ENCODE measurements around the gene MRPL10.

The MRPL10 gene

DNA sequence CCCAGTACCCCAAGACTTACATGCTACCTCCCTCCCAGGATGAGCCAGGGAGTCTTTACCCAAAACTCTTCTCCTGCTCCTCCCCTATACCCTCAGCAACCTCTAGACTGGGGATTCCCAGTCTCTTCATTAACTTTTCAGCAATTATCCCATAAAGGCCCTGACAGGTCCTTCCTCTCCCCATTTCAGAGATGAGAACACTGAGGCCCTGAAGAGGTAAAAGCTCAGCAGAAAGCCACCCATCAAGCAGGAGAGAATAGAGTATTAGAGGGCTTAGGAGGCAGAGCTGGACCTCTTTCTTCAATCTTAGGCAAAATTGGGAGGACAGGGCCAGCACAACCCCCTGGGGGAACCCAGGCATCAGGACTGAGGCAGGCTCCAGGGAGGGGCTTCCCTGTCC, 25.5 kb upstream of the MRPL10 start:
- Histone ChIP-seq H3K4me1 (ENCODE audit: control insufficient read depth, insufficient read depth, low read length) (peaks cover 40% of the 10 kb centered on the region), H3K9me3 (ENCODE audit: control insufficient read depth, insufficient read depth, low read depth, low read length) (no peaks in the 10 kb centered on the region), H3K9ac (ENCODE audit: low read length) (no peak overlapping the region), H3K27ac (ENCODE audit: low read depth, low read length) (no peak overlapping the region), H3K36me3 (ENCODE audit: control insufficient read depth, insufficient read depth, low read length) (no peaks in the 10 kb centered on the region), H3K27me3 (ENCODE audit: control insufficient read depth, insufficient read depth, low read length) (peaks cover 60% of the 10 kb centered on the region), H3K4me3 (ENCODE audit: low read depth, low read length) (no peak overlapping the region)

DNA sequence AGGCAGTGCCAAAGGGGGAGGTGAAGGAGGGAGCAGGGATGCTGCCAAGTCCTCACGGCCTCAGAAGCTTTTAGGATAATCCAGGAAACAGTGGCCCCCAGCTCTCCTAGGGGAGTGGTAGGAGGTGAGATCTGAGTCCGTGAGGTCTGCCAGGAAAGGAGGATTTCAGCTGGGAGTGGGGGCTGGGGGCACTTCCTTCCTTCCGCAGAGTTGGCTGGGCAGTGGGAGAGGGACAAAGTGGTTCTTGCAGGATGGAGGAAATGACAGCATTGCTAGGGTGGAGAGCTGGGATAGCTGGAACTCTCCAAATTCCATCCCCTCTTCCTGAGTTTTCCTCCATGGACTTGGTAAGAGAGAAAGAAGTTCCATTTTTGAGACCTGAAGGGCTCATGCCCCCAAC, 24.4 kb upstream of the MRPL10 start:
- peaks cover 41% of the 10 kb centered on the region for H3K4me1 ChIP-seq (ENCODE audit: control insufficient read depth, insufficient read depth, low read length)
- H3K9ac ChIP-seq (ENCODE audit: low read length) = no peak overlapping the region
- peaks cover 67% of the 10 kb centered on the region for H3K27me3 ChIP-seq (ENCODE audit: control insufficient read depth, insufficient read depth, low read length)
- no peak overlapping the region for H3K4me3 ChIP-seq (ENCODE audit: low read depth, low read length)
- no peak overlapping the region for H3K27ac ChIP-seq (ENCODE audit: low read depth, low read length)
- no peaks in the 10 kb centered on the region for H3K36me3 ChIP-seq (ENCODE audit: control insufficient read depth, insufficient read depth, low read length)
- no peaks in the 10 kb centered on the region for H3K9me3 ChIP-seq (ENCODE audit: control insufficient read depth, insufficient read depth, low read depth, low read length)

DNA sequence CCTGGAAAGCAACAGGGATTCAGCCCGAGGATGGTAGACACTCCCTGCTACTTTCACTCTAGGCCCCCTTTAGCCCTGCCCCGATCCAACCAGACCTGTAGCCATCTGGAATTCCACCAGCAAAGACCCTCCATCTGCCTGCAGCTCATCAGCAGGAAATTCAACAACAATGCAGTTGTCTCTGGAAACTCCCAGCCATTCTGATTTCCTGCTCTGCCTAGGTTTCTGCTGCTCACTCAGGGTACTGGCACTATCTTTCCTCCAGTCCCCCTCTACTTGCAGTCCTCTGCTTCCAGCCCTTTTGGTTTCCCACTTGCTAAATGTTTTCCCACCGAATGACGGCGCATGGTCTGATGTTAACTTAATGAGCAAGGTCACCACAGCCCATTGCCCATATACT, 22.3 kb upstream of the MRPL10 start:
- Histone ChIP-seq H3K4me1 (ENCODE audit: control insufficient read depth, insufficient read depth, low read length) (peaks cover 56% of the 10 kb centered on the region), H3K36me3 (ENCODE audit: control insufficient read depth, insufficient read depth, low read length) (no peaks in the 10 kb centered on the region), H3K4me3 (ENCODE audit: low read depth, low read length) (no peak overlapping the region), H3K27ac (ENCODE audit: low read depth, low read length) (no peak overlapping the region), H3K27me3 (ENCODE audit: control insufficient read depth, insufficient read depth, low read length) (peaks cover 80% of the 10 kb centered on the region), H3K9ac (ENCODE audit: low read length) (no peak overlapping the region), H3K9me3 (ENCODE audit: control insufficient read depth, insufficient read depth, low read depth, low read length) (no peaks in the 10 kb centered on the region)

DNA sequence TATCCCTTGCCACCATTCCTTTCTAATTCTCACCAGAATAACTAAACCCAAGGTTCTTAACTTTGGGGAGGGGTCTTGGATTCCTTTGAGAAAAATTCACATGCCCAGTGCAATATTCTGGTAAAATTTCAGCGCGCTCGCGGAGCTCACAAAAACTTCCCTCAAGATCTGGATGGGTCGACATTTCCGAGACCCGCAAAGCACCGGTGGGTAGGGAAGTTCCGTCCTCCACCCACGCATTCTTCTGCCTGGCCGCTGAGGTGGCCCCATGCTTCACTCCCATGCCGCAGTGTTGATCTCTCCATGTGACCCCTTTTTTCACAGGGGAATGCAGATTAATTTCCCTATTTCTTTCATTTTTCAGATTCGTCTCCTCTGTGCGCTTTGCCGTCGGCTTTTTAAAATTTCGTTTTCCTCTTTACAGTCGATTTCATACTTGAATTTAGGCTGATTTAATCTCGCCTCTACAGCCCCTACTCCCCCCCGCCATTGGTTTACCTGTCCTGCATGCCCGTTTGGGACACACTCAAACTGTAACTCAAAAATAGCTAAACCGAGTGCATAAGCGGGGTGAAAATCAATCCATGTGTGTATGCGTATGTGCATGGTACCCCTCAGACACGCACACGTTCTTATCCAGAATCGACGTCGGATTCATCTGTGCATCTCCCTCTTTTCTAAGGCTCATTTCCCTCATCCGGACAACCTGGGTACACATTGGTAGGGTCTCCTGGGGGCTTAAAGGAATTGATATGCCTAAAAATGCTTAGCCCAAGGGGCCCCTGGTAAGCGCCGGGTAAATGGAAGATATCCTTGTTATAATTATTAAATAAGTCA, 21.0 kb upstream of the MRPL10 start:
- Histone ChIP-seq H3K9ac (ENCODE audit: low read length) (no peak overlapping the region), H3K4me1 (ENCODE audit: control insufficient read depth, insufficient read depth, low read length) (peaks cover 59% of the 10 kb centered on the region), H3K27ac (ENCODE audit: low read depth, low read length) (no peak overlapping the region), H3K27me3 (ENCODE audit: control insufficient read depth, insufficient read depth, low read length) (peaks cover 93% of the 10 kb centered on the region), H3K4me3 (ENCODE audit: low read depth, low read length) (peak overlapping the region; percentile 72), H3K9me3 (ENCODE audit: control insufficient read depth, insufficient read depth, low read depth, low read length) (no peaks in the 10 kb centered on the region), H3K36me3 (ENCODE audit: control insufficient read depth, insufficient read depth, low read length) (no peaks in the 10 kb centered on the region)

DNA sequence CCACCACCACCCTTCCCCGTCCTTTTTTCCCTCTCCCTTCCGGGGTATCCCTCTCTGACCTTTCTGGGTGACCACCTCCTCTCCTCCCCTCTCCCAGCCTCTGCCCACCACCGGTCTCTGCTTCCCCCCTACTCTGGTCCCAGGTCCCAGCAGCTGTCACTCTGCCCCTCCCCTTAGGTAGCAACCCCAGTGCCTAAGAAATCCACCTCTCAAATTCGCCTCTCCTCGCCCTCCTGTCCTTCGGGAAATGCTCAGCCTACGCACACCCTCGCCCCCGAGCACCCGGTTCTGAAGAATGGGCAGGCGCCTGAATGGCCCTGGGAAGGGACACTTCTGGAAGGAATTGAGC, 20.4 kb upstream of the MRPL10 start:
- Histone ChIP-seq H3K27me3 (ENCODE audit: control insufficient read depth, insufficient read depth, low read length) (peaks cover 96% of the 10 kb centered on the region), H3K27ac (ENCODE audit: low read depth, low read length) (no peak overlapping the region), H3K9ac (ENCODE audit: low read length) (no peak overlapping the region)

DNA sequence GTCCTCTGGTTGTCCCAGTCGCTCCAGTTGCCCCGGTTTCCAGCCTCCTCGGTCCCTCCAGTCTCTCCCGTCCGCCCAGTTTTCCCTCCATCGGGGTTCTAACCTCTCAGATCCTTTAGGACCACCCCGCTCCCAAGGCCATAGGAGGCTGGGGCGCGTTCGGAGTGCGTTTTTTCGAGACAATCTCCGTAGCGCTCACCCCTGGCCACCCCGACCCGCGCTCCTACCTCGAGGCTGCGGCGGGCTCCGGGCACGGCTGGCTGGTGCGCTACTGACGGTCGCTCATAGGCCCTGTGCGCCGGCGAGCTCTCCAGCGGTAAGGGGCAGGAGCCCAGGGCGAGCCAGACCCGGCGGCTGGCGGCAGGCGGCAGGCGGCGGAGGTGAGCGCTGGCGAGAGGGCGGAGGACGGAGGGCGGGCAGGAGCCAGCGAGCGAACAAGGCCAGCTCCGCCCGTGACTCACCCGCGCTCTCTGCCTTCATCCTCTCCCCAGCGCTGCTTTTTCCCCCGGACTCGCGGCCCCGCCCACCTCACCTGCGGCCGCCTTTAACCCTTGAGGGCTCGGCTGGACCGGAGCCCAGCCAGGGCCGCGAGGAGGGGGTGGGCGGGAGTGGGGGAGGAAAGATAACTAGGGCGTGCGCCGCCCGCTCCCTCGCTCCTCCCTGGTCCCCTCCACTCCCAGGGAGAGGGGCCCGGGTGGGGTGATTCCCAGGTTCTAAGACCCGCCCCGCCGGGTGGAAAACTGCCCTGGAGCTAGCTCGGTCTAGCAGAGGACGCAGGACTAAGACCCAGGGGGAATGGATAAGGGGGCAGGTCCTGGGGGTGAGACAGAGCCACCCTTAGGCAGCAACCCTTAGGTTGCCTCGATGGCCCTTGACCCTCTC, 19.6 kb upstream of the MRPL10 start, which contains the start of gene SP6:
Gene SP6 (minus strand): TSS at position 472 of the 882 bp plus-strand sequence. CDS start 2,734 bp downstream, outside the sequence.
- peaks cover 96% of the 10 kb centered on the region for H3K27me3 ChIP-seq (ENCODE audit: control insufficient read depth, insufficient read depth, low read length)
- H3K9ac ChIP-seq (ENCODE audit: low read length) = peak within 1 kb of the TSS; percentile 55
- H3K36me3 ChIP-seq (ENCODE audit: control insufficient read depth, insufficient read depth, low read length) = no peaks in the 10 kb centered on the region
- H3K4me3 ChIP-seq (ENCODE audit: low read depth, low read length) = peak within 1 kb of the TSS; percentile 72
- peaks cover 64% of the 10 kb centered on the region for H3K4me1 ChIP-seq (ENCODE audit: control insufficient read depth, insufficient read depth, low read length)
- H3K27ac ChIP-seq (ENCODE audit: low read depth, low read length) = no peak within 1 kb of the TSS
- H3K9me3 ChIP-seq (ENCODE audit: control insufficient read depth, insufficient read depth, low read depth, low read length) = no peaks in the 10 kb centered on the region

More for the DNA sequence above, 20.4 kb upstream of the MRPL10 start:
- Histone ChIP-seq H3K4me1 (ENCODE audit: control insufficient read depth, insufficient read depth, low read length) (peaks cover 63% of the 10 kb centered on the region), H3K4me3 (ENCODE audit: low read depth, low read length) (peak overlapping the region; percentile 72), H3K9me3 (ENCODE audit: control insufficient read depth, insufficient read depth, low read depth, low read length) (no peaks in the 10 kb centered on the region), H3K36me3 (ENCODE audit: control insufficient read depth, insufficient read depth, low read length) (no peaks in the 10 kb centered on the region)

DNA sequence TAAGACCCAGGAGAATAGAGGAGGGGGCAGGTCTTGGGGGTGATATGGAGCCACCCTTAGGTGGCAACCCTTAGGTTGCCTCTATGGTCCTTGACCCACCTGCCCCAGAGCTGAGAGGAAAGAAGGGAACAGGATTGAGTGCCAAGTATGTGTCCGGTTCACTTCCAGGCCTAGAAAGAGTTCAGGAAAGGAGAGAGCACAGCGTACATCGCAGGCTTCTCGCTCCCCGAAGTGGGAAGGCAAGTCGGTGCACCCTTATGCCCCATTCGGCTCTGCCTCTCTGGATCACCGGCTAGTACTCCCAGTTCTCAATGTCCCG, 19.0 kb upstream of the MRPL10 start:
- peaks cover 62% of the 10 kb centered on the region for H3K4me1 ChIP-seq (ENCODE audit: control insufficient read depth, insufficient read depth, low read length)
- no peak overlapping the region for H3K27ac ChIP-seq (ENCODE audit: low read depth, low read length)
- no peaks in the 10 kb centered on the region for H3K36me3 ChIP-seq (ENCODE audit: control insufficient read depth, insufficient read depth, low read length)
- H3K9me3 ChIP-seq (ENCODE audit: control insufficient read depth, insufficient read depth, low read depth, low read length) = no peaks in the 10 kb centered on the region
- H3K9ac ChIP-seq (ENCODE audit: low read length) = peak overlapping the region; percentile 55
- H3K4me3 ChIP-seq (ENCODE audit: low read depth, low read length) = peak overlapping the region; percentile 72
- peaks cover 96% of the 10 kb centered on the region for H3K27me3 ChIP-seq (ENCODE audit: control insufficient read depth, insufficient read depth, low read length)

DNA sequence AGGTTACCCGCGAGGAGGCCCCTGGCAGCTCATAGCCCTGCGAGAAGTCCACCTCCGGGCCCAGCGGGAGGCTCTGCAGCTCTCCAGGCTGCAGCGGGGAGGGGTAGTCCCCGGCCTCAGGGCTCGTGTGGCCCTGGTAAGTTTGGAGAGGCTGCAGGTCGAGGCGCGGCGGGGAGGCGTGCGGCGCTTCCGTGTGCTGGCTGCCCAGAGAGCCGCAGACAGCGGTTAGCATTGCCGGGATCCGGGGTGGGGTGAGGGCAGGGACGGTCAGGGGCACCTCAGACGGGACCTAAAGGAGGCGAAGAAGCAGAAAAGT, 16.8 kb upstream of the MRPL10 start:
- H3K27me3 ChIP-seq (ENCODE audit: control insufficient read depth, insufficient read depth, low read length) = peaks cover 81% of the 10 kb centered on the region
- no peak overlapping the region for H3K27ac ChIP-seq (ENCODE audit: low read depth, low read length)
- peaks cover 75% of the 10 kb centered on the region for H3K4me1 ChIP-seq (ENCODE audit: control insufficient read depth, insufficient read depth, low read length)
- H3K9ac ChIP-seq (ENCODE audit: low read length) = peak overlapping the region; percentile 19
- H3K4me3 ChIP-seq (ENCODE audit: low read depth, low read length) = peak overlapping the region; percentile 61
- no peaks in the 10 kb centered on the region for H3K36me3 ChIP-seq (ENCODE audit: control insufficient read depth, insufficient read depth, low read length)
- H3K9me3 ChIP-seq (ENCODE audit: control insufficient read depth, insufficient read depth, low read depth, low read length) = no peaks in the 10 kb centered on the region

DNA sequence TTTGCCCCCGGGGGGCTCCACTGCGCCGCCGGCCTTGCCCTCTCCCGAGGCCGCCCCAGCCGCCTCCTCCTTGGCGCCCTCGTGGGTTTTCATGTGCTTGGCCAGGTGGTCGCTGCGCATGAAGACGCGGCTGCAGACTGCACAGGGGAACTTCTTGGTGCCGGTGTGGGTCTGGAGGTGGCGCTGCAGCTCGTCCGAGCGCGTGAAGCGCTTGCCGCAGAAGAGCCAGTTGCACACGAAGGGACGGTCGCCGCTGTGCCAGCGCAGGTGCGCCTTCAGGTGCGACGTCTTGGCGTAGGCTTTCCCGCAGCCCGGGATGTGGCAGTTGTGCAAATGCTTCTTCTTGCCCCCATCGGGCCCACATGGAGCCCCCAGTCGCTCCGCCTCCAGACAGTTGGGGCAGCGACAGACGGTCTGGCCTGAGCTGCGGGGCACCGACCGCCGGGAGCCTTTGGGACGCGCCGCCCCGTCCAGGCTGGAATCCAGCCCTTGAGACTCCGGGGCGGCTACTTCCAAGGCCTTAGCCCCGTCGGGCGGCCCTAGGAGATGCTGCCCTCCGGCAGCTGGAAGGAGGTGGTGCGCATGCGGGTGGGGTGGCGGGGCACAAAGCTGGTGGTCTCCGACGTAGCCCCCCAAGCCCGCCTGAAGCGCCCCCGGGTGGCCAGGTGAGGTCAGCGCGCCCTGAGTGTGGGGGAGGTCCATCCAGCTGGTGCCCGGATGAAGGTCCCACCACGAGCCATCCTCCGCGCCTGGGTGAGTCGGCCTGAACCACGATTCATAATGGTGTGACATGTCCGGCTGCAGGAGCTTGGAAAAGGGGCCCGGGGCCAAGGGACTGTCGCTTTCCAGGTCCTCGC, 16.2 kb upstream of the MRPL10 start:
- Histone ChIP-seq H3K36me3 (ENCODE audit: control insufficient read depth, insufficient read depth, low read length) (no peaks in the 10 kb centered on the region), H3K9me3 (ENCODE audit: control insufficient read depth, insufficient read depth, low read depth, low read length) (no peaks in the 10 kb centered on the region), H3K27ac (ENCODE audit: low read depth, low read length) (no peak overlapping the region), H3K4me3 (ENCODE audit: low read depth, low read length) (peak overlapping the region; percentile 61), H3K4me1 (ENCODE audit: control insufficient read depth, insufficient read depth, low read length) (peaks cover 73% of the 10 kb centered on the region), H3K9ac (ENCODE audit: low read length) (no peak overlapping the region), H3K27me3 (ENCODE audit: control insufficient read depth, insufficient read depth, low read length) (peaks cover 76% of the 10 kb centered on the region)

DNA sequence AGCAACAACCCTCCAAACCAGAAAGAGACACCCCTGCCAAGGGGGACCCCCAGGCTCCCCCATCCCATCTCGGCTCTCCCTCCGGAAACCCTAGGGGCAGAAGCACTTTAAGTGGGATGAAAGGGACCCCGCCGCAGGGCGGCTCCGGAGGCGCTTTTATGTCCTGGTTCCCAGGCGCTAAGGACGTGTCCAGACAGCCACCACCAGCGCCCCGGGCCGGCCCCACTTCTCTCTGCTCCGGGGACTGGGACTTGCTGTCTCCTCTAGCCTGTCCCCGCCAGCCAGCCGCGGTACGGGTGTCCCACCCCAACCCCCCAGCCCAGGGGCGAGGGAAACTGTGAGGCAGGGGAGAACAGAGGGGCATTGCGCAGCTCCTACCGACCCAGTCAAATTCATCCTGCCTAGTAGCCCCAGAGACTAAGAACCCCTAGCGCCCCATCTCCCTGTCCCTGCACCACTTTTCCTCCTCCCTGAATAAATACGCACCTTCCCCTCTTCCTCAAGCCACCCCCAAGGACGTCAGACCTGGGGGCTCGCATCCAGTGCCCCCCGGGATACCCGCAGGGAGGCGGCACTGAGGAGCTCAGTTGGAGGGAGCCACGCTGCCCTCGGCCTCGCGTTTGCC, 15.5 kb upstream of the MRPL10 start:
- Histone ChIP-seq H3K4me3 (ENCODE audit: low read depth, low read length) (peak overlapping the region; percentile 61), H3K9me3 (ENCODE audit: control insufficient read depth, insufficient read depth, low read depth, low read length) (no peaks in the 10 kb centered on the region), H3K27me3 (ENCODE audit: control insufficient read depth, insufficient read depth, low read length) (peaks cover 68% of the 10 kb centered on the region), H3K36me3 (ENCODE audit: control insufficient read depth, insufficient read depth, low read length) (no peaks in the 10 kb centered on the region), H3K27ac (ENCODE audit: low read depth, low read length) (no peak overlapping the region), H3K9ac (ENCODE audit: low read length) (no peak overlapping the region), H3K4me1 (ENCODE audit: control insufficient read depth, insufficient read depth, low read length) (peaks cover 67% of the 10 kb centered on the region)

Measured in HUES6 (cell line).